CD4-positive, CD25-positive, alpha-beta regulatory T cell (primary cell): ENCODE results near the gene CAPN15. TPM values are rescaled to one million over a fixed set of nuclear protein-coding genes. Genes with fewer than 3 reads are reported as not detected.
"Not testable (repeated sequence)": the region's sequence is repeated elsewhere in the genome, so short reads cannot be mapped to it uniquely, and the experiment has no call there.

ENCODE experiments used
- ATAC-seq, 2 donors: fragments of 150-1000 bp; cut with Tn5 transposase; one replicate each; pipeline ENCODE4 v1.10.0; 2021; ENCODE audit warnings: low read depth in 2 of 2, moderate number of reproducible peaks in 2 of 2, moderate library complexity in 1 of 2
- DNase-seq, 3 donors: peaks; one replicate each; pipeline versions ENCODE4 v3.0.0 to v3.0.0-alpha.2; 2012 to 2022; ENCODE audit warnings: mixed read lengths in 1 of 3
- H3K27ac ChIP-seq: one replicate; pipeline ENCODE4 v1.7.0; 2013; ENCODE audit warnings: mild to moderate bottlenecking, low read length; ENCODE audit not compliant: insufficient read depth, poor library complexity, severe bottlenecking
- H3K27me3 ChIP-seq: one replicate; pipeline ENCODE4 v1.7.0; 2013; ENCODE audit warnings: low read length; ENCODE audit not compliant: control insufficient read depth, insufficient read depth
- H3K36me3 ChIP-seq: one replicate; pipeline ENCODE4 v1.7.0; 2013; ENCODE audit warnings: mild to moderate bottlenecking, low read length, moderate library complexity; ENCODE audit not compliant: control insufficient read depth, insufficient read depth
- H3K4me1 ChIP-seq: 2 replicates; pipeline ENCODE4 v1.7.0; 2013; ENCODE audit warnings: mild to moderate bottlenecking, low read length; ENCODE audit not compliant: insufficient read depth, control insufficient read depth, poor library complexity, severe bottlenecking
- H3K4me3 ChIP-seq: one replicate; pipeline ENCODE4 v1.7.0; 2013; ENCODE audit warnings: low read depth, mild to moderate bottlenecking, low read length, moderate library complexity
- H3K9me3 ChIP-seq, 2 experiments: 1 replicate in 1 of 2; 2 replicates in 1 of 2; pipeline ENCODE4 v1.7.0; 2013; ENCODE audit warnings: low read length in 2 of 2, mild to moderate bottlenecking in 1 of 2, moderate library complexity in 1 of 2; ENCODE audit not compliant: control insufficient read depth in 2 of 2
- H3K27ac Mint-ChIP-seq, 3 donors: one replicate each; pipeline ENCODE4 v1.8.0; 2020 to 2022; ENCODE audit warnings: mild to moderate bottlenecking in 3 of 3, mixed read lengths in 3 of 3, moderate library complexity in 2 of 3
- H3K27me3 Mint-ChIP-seq: one replicate; pipeline ENCODE4 v1.8.0; 2022; ENCODE audit warnings: mild to moderate bottlenecking, mixed read lengths
- H3K36me3 Mint-ChIP-seq: one replicate; pipeline ENCODE4 v1.8.0; 2020; ENCODE audit warnings: mixed read lengths
- H3K4me1 Mint-ChIP-seq, 4 donors: one replicate each; pipeline ENCODE4 v1.8.0; 2020 to 2022; ENCODE audit warnings: mixed read lengths in 4 of 4, mild to moderate bottlenecking in 1 of 4
- H3K4me3 Mint-ChIP-seq, 4 donors: one replicate each; pipeline ENCODE4 v1.8.0; 2020 to 2022; ENCODE audit warnings: mild to moderate bottlenecking in 4 of 4, mixed read lengths in 4 of 4, moderate library complexity in 3 of 4
- H3K9me3 Mint-ChIP-seq, 7 donors: one replicate each; pipeline ENCODE4 v1.8.0; 2020 to 2022; ENCODE audit warnings: mixed read lengths in 7 of 7, mild to moderate bottlenecking in 3 of 7, moderate library complexity in 2 of 7
- polyA plus RNA-seq, 4 donors: library from polyadenylated mRNA; unstranded; fragments of 300-500 nt; fragmentation: Illumina TruSeq; gene quantifications; one replicate each; pipeline ENCODE4 v1.2.3, GENCODE V29; 2021
- total RNA-seq: library from RNA; stranded (reverse); gene quantifications from one replicate; pipeline ENCODE4 v1.2.3, GENCODE V29; 2022

Gene CAPN15
- total and polyA plus RNA-seq, 5 donors from 2014 or later = 3.0 to 82.6 (median 5.8) TPM

DNA sequence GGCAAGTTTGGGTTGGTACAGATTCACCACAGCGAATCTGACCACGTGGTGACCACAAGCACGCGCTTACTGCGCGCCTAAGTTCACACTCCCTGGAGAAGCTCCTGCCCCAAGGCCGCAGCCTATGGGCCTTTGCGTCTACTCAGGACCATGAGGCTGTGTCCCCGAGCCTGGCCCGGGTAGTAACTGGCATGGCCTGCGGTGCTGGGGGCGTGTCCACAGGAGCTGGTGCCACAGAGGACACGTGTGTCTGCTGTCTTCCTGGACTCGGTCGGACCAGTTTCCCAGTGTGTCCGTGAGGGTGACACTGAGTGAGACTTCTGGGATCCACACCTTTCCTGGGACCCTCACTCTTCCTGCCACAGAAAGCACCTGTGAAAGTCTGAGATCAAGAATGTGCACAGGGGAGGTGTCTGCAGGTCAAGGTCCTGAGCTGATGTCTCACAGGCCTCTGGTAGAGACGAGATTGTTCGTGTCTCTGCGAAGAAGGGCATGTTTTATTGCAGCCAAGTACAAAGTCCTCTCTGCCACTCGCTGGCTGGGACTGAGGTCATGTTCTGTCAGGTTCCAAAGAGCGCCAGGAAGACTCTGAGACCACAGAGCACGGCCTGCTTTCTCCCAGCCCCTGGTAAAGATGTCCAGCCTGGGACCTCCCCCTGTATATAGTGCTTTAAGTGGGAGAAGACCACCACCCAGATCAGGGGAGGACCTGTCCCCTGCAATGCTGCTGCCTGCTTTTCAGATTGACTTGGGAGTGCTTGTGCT, 25.2 kb upstream of the CAPN15 start:
- H3K36me3 ChIP-seq = no peaks in the 10 kb centered on the region
- H3K36me3 Mint-ChIP-seq = peaks cover 6% of the 10 kb centered on the region
- H3K27me3 Mint-ChIP-seq = no peaks in the 10 kb centered on the region
- H3K9me3 ChIP-seq = no peaks in the 10 kb centered on the region
- no peaks in the 10 kb centered on the region for H3K27me3 ChIP-seq
- no peak overlapping the region for H3K4me3 Mint-ChIP-seq
- no peaks in the 10 kb centered on the region for H3K9me3 Mint-ChIP-seq
- no peaks in the 10 kb centered on the region for H3K4me1 Mint-ChIP-seq
- no peak overlapping the region for H3K4me3 ChIP-seq
- H3K4me1 ChIP-seq = no peaks in the 10 kb centered on the region
- DNase-seq = no peak
- no peak overlapping the region for H3K27ac Mint-ChIP-seq
- no peak overlapping the region for H3K27ac ChIP-seq
- no peak for ATAC-seq

DNA sequence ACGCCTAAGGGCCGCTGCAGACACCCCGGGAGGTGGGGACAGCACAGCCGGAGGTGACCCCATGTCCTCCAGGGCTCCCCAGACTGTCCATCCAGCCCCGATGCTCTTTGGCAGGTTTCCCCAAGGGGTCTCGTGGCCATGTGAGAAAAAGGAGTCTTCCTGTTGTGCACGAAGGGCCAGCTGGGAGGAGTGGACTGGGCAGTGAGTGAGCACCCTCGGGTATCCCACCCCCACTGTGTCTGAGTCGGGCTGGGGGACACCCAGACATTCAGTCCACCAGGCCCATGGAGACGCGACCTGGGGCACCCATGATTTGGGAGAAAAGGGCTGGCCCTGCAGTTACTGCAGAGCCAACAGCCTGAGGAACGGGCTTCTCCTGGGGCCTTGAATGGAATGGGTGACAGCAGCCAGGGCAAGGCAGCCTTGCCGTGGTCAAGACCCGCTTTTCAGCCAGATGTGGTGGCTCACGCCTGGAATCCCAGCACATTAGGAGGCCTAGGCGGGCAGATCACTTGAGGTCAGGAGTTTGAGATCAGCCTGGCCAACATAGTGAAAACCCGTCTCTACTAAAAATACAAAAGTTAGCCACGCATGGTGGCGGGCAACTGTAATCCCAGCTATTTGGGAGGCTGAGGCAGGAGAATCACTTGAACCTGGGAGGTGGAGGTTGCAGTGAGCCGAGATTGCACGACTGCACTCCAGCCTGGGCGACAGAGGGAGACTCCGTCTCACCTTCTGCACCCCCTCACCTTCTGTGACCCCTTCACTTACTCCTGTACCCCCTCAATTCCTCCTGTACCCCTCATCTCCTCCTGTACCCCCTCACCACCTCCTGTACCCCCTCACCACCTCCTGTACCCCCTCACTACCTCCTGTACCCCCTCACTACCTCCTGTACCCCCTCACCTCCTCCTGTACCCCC, 24.1 kb upstream of the CAPN15 start:
- no peaks in the 10 kb centered on the region for H3K4me1 ChIP-seq
- H3K4me1 Mint-ChIP-seq = no peaks in the 10 kb centered on the region
- H3K27me3 ChIP-seq = no peaks in the 10 kb centered on the region
- H3K9me3 Mint-ChIP-seq = no peaks in the 10 kb centered on the region
- H3K36me3 ChIP-seq = no peaks in the 10 kb centered on the region
- peaks cover 2% of the 10 kb centered on the region for H3K36me3 Mint-ChIP-seq
- no peak overlapping the region for H3K4me3 Mint-ChIP-seq
- H3K9me3 ChIP-seq = no peaks in the 10 kb centered on the region
- no peak overlapping the region for H3K27ac ChIP-seq
- no peaks in the 10 kb centered on the region for H3K27me3 Mint-ChIP-seq
- H3K27ac Mint-ChIP-seq = no peak overlapping the region
- no peak overlapping the region for H3K4me3 ChIP-seq
- ATAC-seq (no peak), DNase-seq (no peak)

DNA sequence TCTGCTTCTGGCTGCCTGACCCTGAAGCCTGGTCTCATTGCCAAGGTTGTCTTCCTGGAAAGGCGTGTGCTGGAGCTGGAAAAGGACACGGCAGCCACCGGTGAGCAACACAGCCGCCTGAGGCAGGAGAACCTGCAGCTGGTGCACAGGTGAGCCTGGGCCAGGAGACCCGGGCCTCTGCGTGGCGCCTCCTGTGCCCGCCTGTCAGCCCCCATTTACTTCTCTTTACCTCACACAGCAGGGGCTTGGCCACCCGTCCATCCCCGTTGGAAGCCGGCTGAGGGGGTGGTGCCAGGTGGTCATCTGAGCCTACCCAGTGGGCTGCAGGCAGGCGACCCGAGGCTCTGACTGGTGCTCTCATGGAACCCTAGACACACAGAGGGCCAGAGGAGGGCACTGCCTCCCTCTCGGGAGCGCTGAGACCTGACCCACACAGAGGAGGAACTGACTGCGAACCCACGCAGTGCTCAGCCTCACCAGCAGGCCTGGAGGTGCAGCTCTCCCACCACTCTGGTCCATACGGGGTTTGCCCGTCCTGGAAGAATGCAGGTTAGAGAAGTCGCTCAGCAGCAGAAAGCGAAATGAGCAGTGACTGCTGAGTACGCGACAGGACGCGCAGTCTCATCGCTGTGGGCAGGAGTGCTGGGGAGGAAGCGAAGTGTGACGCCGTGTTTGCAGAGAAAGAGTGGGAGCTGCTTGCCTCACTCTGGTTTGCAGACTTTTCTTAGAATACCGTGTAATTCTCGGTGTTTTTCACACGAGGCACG, 21.9 kb upstream of the CAPN15 start:
- no peak overlapping the region for H3K27ac Mint-ChIP-seq
- no peak overlapping the region for H3K4me3 ChIP-seq
- H3K36me3 ChIP-seq = no peaks in the 10 kb centered on the region
- H3K27me3 Mint-ChIP-seq = no peaks in the 10 kb centered on the region
- DNase-seq = no peak
- no peak overlapping the region for H3K4me3 Mint-ChIP-seq
- no peaks in the 10 kb centered on the region for H3K9me3 Mint-ChIP-seq
- no peaks in the 10 kb centered on the region for H3K9me3 ChIP-seq
- no peaks in the 10 kb centered on the region for H3K4me1 Mint-ChIP-seq
- H3K4me1 ChIP-seq = no peaks in the 10 kb centered on the region
- H3K27ac ChIP-seq = no peak overlapping the region
- no peaks in the 10 kb centered on the region for H3K27me3 ChIP-seq
- no peaks in the 10 kb centered on the region for H3K36me3 Mint-ChIP-seq
- no peak for ATAC-seq

DNA sequence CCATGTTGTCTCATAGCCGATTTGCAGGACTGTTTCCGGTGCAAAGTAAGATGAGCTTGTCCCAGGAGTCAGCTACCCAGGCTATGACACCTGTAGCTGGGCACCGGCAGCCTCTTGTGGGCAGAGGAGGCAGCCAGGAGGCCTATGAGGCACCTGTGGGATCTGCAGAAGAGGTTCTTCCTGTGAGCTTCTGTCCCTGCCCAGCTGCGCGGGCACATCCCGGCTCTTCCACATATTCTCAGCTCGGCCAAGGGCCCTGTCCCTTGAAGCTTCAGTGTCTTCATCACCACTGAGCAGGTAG, 21.3 kb upstream of the CAPN15 start:
- Mint-ChIP-seq H3K27ac (no peak overlapping the region), H3K4me3 (no peak overlapping the region), H3K9me3 (no peaks in the 10 kb centered on the region), H3K36me3 (no peaks in the 10 kb centered on the region), H3K27me3 (no peaks in the 10 kb centered on the region), H3K4me1 (no peaks in the 10 kb centered on the region)
- Histone ChIP-seq H3K36me3 (no peaks in the 10 kb centered on the region), H3K4me1 (no peaks in the 10 kb centered on the region), H3K9me3 (no peaks in the 10 kb centered on the region), H3K4me3 (no peak overlapping the region), H3K27me3 (no peaks in the 10 kb centered on the region), H3K27ac (no peak overlapping the region)
- no peak for DNase-seq
- no peak for ATAC-seq

DNA sequence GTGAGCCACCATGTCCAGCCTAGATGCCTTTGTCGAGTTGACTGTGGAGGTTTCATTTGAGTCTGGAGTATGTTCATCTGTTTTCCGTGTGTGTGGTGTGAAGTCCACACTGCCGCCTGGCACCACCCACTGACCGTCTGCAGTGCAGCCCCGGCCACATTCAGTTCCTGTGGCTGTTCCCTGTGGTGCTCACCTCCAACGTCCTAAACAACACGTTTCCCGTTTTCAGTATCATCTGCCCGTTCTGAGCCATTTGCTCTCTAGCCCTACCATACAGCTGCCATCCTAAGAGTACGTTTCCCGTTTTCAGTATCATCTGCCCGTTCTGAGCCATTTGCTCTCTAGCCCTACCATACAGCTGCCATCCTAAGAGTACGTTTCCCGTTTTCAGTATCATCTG, 20.0 kb upstream of the CAPN15 start:
- H3K27me3 ChIP-seq, H3K4me3 ChIP-seq, H3K4me3 Mint-ChIP-seq, DNase-seq, H3K27ac Mint-ChIP-seq, H3K4me1 Mint-ChIP-seq, H3K9me3 ChIP-seq, H3K27me3 Mint-ChIP-seq, H3K4me1 ChIP-seq, H3K27ac ChIP-seq, ATAC-seq, H3K9me3 Mint-ChIP-seq, H3K36me3 Mint-ChIP-seq, H3K36me3 ChIP-seq: not testable (repeated sequence)

DNA sequence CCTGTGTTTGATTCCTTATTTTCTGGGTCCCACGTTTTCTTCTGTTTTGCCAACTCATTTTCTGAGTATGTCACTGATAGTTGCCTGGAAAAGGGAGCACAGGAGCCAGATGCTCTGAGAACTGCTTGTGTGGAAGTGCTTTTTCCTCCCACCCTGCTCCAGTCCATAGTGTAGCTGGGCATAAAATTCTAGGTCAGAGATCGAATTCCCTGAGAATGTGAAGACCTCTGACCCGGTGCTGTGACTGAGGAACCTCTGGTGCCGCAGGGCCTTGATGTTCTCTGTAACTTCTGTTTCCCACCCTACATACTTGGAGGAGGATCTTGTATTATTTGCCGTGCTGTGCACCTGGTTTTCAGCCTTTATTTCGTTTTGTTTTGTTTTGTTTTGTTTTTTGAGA, 19.5 kb upstream of the CAPN15 start:
- no peaks in the 10 kb centered on the region for H3K4me1 Mint-ChIP-seq
- no peaks in the 10 kb centered on the region for H3K4me1 ChIP-seq
- no peaks in the 10 kb centered on the region for H3K27me3 Mint-ChIP-seq
- H3K27ac ChIP-seq = no peak overlapping the region
- H3K4me3 ChIP-seq = no peak overlapping the region
- no peak overlapping the region for H3K27ac Mint-ChIP-seq
- H3K9me3 ChIP-seq = no peaks in the 10 kb centered on the region
- DNase-seq (no peak), ATAC-seq (no peak)
- no peak overlapping the region for H3K4me3 Mint-ChIP-seq
- H3K9me3 Mint-ChIP-seq = no peaks in the 10 kb centered on the region
- H3K36me3 ChIP-seq = no peaks in the 10 kb centered on the region
- H3K36me3 Mint-ChIP-seq = peaks cover 3% of the 10 kb centered on the region
- no peaks in the 10 kb centered on the region for H3K27me3 ChIP-seq

DNA sequence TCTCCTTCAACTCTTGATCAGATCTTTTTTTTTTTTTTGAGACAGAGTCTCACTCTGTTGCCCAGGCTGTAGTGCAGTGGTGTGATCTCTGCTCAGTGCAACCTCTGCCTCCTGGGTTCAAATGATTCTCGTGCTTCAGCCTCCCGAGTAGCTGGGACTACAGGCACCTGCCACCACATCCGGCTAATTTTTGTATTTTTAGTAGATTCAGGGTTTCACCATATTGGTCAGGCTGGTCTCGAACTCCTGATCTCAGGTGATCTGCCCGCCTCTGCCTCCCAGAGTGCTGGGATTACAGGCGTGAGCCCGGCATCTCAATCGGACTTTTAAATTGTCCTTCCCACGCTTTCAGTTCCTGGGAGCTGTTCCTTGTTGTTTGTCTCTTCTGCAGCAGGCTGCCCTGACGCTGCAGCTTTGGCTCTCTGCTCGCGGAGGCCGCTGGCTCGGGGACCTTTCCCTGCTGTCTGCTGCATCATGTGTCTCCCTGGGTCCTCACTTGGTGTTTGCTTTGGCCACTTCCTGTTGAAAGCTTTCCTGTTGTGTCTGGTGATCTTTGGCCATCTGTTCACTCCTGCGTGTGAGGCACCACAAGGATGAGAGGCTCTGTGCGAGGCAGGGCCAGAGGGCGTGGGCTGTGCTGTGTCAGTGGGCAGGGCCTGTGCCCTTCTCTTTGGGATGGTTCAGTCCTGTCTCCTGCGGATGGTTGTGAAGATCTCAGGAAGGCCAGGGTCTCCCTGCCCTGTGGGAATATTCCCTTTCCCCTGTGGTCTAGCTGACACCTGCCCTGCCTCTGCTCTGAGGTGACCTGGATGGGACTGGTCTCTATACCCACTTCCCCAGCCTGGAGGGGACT, 18.4 kb upstream of the CAPN15 start:
- no peaks in the 10 kb centered on the region for H3K36me3 ChIP-seq
- H3K27ac ChIP-seq = no peak overlapping the region
- no peaks in the 10 kb centered on the region for H3K4me1 ChIP-seq
- H3K9me3 ChIP-seq = no peaks in the 10 kb centered on the region
- ATAC-seq = no peak
- H3K4me3 ChIP-seq = no peak overlapping the region
- no peak overlapping the region for H3K4me3 Mint-ChIP-seq
- H3K4me1 Mint-ChIP-seq = no peaks in the 10 kb centered on the region
- no peak for DNase-seq
- H3K9me3 Mint-ChIP-seq = no peaks in the 10 kb centered on the region
- no peak overlapping the region for H3K27ac Mint-ChIP-seq
- H3K36me3 Mint-ChIP-seq = peaks cover 5% of the 10 kb centered on the region
- H3K27me3 ChIP-seq = no peaks in the 10 kb centered on the region
- no peaks in the 10 kb centered on the region for H3K27me3 Mint-ChIP-seq
